Measurements from ENCODE around the gene PDLIM5. TPM values are rescaled to one million over a fixed set of nuclear protein-coding genes. Genes with fewer than 3 reads are reported as not detected.

Gene PDLIM5
- total RNA-seq, 2 donors from 2014 or later = 16.3 to 22.7 TPM

GRCh38 chr4:94574616-94575015 lies 122.9 kb downstream of the PDLIM5 start:
- H3K36me3 Mint-ChIP-seq (ENCODE audit: low read depth) = peaks cover 10% of the 10 kb centered on the region
- no peaks in the 10 kb centered on the region for H3K4me1 Mint-ChIP-seq
- no peak overlapping the region for H3K27ac Mint-ChIP-seq
- H3K4me3 Mint-ChIP-seq = no peak overlapping the region
- no peak for ATAC-seq (replicated peaks)
- H3K27me3 Mint-ChIP-seq = no peaks in the 10 kb centered on the region
- no peaks in the 10 kb centered on the region for H3K9me3 Mint-ChIP-seq

DNA sequence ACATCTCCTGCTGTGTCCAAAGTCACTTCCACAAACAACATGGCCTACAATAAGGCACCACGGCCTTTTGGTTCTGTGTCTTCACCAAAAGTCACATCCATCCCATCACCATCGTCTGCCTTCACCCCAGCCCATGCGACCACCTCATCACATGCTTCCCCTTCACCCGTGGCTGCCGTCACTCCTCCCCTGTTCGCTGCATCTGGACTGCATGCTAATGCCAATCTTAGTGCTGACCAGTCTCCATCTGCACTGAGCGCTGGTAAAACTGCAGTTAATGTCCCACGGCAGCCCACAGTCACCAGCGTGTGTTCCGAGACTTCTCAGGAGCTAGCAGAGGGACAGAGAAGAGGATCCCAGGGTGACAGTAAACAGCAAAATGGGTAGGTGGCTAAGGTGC lies 123.9 kb downstream of the PDLIM5 start:
- Mint-ChIP-seq H3K27ac (no peak overlapping the region), H3K4me1 (no peaks in the 10 kb centered on the region), H3K4me3 (no peak overlapping the region), H3K27me3 (no peaks in the 10 kb centered on the region), H3K9me3 (no peaks in the 10 kb centered on the region), H3K36me3 (ENCODE audit: low read depth) (peaks cover 10% of the 10 kb centered on the region)
- ATAC-seq (replicated peaks) = no peak

DNA sequence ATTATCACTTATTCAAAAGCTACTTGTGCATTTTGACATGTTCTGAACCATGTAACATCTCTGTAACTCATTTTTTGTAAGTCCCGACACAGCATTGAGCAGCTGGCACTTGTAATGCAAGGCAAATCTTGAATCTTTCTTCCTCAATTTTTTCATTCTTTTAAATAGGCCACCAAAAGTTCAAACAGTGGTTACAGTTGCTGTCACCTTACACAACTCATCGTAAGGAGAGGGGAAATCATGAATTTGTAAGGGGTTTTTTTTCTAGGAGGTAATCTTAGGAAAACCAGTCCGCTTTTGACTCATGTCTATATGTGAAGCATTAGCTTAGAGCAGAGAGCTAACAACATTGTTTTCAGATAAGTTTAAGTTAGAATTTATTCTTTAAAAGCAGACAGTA lies 124.5 kb downstream of the PDLIM5 start:
- H3K9me3 Mint-ChIP-seq = no peaks in the 10 kb centered on the region
- no peak for ATAC-seq (replicated peaks)
- H3K4me3 Mint-ChIP-seq = no peak overlapping the region
- H3K27ac Mint-ChIP-seq = no peak overlapping the region
- no peaks in the 10 kb centered on the region for H3K4me1 Mint-ChIP-seq
- H3K27me3 Mint-ChIP-seq = no peaks in the 10 kb centered on the region
- H3K36me3 Mint-ChIP-seq (ENCODE audit: low read depth) = peaks cover 10% of the 10 kb centered on the region

GRCh38 chr4:94577136-94577535 lies 125.4 kb downstream of the PDLIM5 start:
- Mint-ChIP-seq H3K9me3 (no peaks in the 10 kb centered on the region), H3K4me1 (no peaks in the 10 kb centered on the region), H3K27ac (no peak overlapping the region), H3K4me3 (no peak overlapping the region), H3K36me3 (ENCODE audit: low read depth) (peaks cover 10% of the 10 kb centered on the region), H3K27me3 (no peaks in the 10 kb centered on the region)
- ATAC-seq (replicated peaks) = no peak

DNA sequence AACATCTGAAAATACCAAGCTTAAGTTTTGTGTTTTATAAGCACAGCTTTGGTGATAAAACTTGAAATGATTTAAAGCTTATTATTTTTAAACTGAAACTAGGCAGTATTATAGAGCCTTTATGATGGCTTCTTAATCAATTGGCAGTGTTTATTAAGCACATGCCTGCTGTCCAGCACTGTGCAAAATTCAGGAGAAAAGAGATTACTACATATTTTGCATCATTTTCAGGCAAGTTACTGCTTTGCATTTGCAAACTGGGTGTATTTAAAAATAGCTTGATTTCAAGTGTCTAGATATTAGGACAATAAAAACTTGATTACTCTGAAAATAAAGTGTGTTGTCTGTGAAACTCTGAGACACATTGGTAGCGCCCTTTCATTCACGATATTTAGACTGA lies 126.5 kb downstream of the PDLIM5 start:
- no peak for ATAC-seq (replicated peaks)
- Mint-ChIP-seq H3K36me3 (ENCODE audit: low read depth) (peaks cover 10% of the 10 kb centered on the region), H3K27me3 (no peaks in the 10 kb centered on the region), H3K4me1 (no peaks in the 10 kb centered on the region), H3K4me3 (no peak overlapping the region), H3K27ac (no peak overlapping the region), H3K9me3 (no peaks in the 10 kb centered on the region)

GRCh38 chr4:94581766-94582165 lies 130.0 kb downstream of the PDLIM5 start:
- H3K27me3 Mint-ChIP-seq = no peaks in the 10 kb centered on the region
- no peak overlapping the region for H3K4me3 Mint-ChIP-seq
- ATAC-seq (replicated peaks) = no peak
- H3K4me1 Mint-ChIP-seq = no peaks in the 10 kb centered on the region
- H3K9me3 Mint-ChIP-seq = no peaks in the 10 kb centered on the region
- H3K36me3 Mint-ChIP-seq (ENCODE audit: low read depth) = peaks cover 7% of the 10 kb centered on the region
- no peak overlapping the region for H3K27ac Mint-ChIP-seq

GRCh38 chr4:94582517-94582916 lies 130.8 kb downstream of the PDLIM5 start:
- ATAC-seq (replicated peaks) = no peak
- Mint-ChIP-seq H3K9me3 (no peaks in the 10 kb centered on the region), H3K4me3 (no peak overlapping the region), H3K27me3 (no peaks in the 10 kb centered on the region), H3K36me3 (ENCODE audit: low read depth) (peaks cover 15% of the 10 kb centered on the region), H3K4me1 (no peaks in the 10 kb centered on the region), H3K27ac (no peak overlapping the region)

- Mint-ChIP-seq H3K27me3 (no peaks in the 10 kb centered on the region), H3K4me1 (no peaks in the 10 kb centered on the region), H3K36me3 (ENCODE audit: low read depth) (peaks cover 15% of the 10 kb centered on the region), H3K27ac (no peak overlapping the region), H3K9me3 (no peaks in the 10 kb centered on the region), H3K4me3 (no peak overlapping the region)
- ATAC-seq (replicated peaks) = no peak
Measured at GRCh38 chr4:94583914-94584641, 132.3 kb downstream of the PDLIM5 start.

DNA sequence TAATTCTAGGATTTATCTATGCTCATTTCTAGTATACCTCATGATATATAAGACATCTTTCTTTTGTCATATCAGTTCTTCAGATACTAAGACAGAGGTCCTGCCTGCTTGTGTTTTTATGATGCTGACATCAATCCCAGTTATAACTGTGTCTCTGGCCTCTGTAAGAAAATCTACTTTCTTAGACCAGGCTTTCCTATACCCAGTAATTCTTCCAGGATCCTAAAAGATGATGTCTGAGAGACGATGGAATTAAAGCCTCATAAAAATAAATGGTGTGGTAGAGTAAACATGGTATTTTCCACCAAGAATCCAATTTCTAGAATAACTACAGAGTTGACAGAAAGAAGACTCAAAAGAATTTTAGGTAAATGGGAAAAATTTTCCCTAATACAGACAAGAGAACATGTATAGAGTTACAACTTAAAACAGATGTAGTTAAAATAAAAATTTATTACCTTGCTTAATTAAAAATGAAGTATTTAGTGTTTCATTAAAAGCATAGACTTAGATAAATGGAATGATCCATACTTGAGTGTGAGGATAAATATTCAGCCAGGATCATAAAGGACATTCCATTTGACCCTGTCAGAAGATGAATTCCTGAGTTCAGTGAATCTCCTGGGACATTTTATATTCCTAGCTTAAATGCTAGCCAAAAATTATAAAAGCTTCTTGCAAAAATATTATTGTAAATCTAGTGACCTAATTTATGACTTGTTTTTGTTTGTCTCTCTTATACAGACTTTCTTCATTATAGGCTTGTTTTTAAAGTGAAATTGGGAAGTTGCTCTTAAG lies 137.4 kb downstream of the PDLIM5 start:
- H3K36me3 Mint-ChIP-seq (ENCODE audit: low read depth) = peaks cover 27% of the 10 kb centered on the region
- H3K4me3 Mint-ChIP-seq = no peak overlapping the region
- no peaks in the 10 kb centered on the region for H3K27me3 Mint-ChIP-seq
- H3K4me1 Mint-ChIP-seq = no peaks in the 10 kb centered on the region
- no peak overlapping the region for H3K27ac Mint-ChIP-seq
- H3K9me3 Mint-ChIP-seq = no peaks in the 10 kb centered on the region
- ATAC-seq (replicated peaks) = no peak

- no peak overlapping the region for H3K4me3 Mint-ChIP-seq
- no peaks in the 10 kb centered on the region for H3K4me1 Mint-ChIP-seq
- ATAC-seq (replicated peaks) = no peak
- H3K9me3 Mint-ChIP-seq = no peaks in the 10 kb centered on the region
- H3K36me3 Mint-ChIP-seq (ENCODE audit: low read depth) = peaks cover 27% of the 10 kb centered on the region
- no peak overlapping the region for H3K27ac Mint-ChIP-seq
- H3K27me3 Mint-ChIP-seq = no peaks in the 10 kb centered on the region
Measured at GRCh38 chr4:94590493-94590892, 138.8 kb downstream of the PDLIM5 start.

DNA sequence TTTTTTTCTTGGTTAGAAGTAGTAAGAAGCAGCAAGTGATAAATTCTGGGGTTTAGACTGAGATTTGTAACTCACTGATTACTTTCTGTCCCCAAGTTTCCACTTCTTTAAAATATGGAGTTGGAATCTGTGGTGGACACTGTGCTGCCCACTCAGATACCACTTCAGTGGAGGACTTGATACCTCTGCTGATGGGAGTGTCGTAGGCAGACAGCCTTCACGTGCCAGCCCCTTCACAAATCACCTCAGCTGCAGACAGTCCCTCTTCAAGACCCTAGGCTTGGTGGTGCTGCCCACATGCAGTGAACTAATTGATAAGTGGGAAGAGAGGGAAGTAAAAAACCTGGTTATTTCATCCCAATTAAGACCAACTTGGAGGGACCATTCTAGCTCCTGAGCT lies 139.5 kb downstream of the PDLIM5 start:
- Mint-ChIP-seq H3K9me3 (no peaks in the 10 kb centered on the region), H3K4me3 (no peak overlapping the region), H3K27ac (no peak overlapping the region), H3K27me3 (no peaks in the 10 kb centered on the region), H3K36me3 (ENCODE audit: low read depth) (peaks cover 24% of the 10 kb centered on the region), H3K4me1 (no peaks in the 10 kb centered on the region)
- no peak for ATAC-seq (replicated peaks)

- no peak for ATAC-seq (replicated peaks)
Measured at GRCh38 chr4:94595013-94595412, 143.3 kb downstream of the PDLIM5 start.

DNA sequence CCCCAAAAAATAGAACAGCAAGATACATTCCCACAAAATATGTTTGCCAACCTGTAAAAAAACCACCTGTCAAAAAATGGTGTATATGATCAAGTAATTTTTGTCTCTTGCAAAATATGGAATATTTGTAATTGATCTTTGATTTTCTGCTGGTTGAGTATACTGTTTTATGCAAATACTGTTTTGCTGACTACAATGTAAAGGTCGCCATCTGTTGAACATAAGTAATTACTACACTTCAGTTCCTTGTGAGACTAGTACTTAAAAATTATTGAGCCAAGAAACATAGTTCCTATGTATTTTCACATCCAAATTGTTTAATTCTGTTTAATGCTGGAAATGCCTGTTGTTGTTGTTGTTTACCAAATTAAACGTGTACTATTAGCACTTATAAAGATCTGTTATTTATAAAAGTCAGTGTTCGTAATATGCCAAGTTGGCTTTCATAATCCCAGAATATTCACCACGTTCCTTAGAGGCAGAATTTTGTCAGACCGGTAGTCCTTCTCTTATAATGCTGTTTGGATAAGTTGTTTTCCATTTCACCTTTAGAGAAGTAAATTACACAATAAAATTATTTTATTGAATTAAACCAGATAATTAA lies 144.2 kb downstream of the PDLIM5 start:
- no peak for ATAC-seq (replicated peaks)
- Mint-ChIP-seq H3K36me3 (ENCODE audit: low read depth) (peaks cover 12% of the 10 kb centered on the region), H3K27me3 (no peaks in the 10 kb centered on the region)

More at GRCh38 chr4:94595013-94595412, 143.3 kb downstream of the PDLIM5 start:
- H3K27ac Mint-ChIP-seq = no peak overlapping the region
- H3K4me3 Mint-ChIP-seq = no peak overlapping the region
- H3K36me3 Mint-ChIP-seq (ENCODE audit: low read depth) = peaks cover 12% of the 10 kb centered on the region
- no peaks in the 10 kb centered on the region for H3K4me1 Mint-ChIP-seq
- no peaks in the 10 kb centered on the region for H3K9me3 Mint-ChIP-seq
- no peaks in the 10 kb centered on the region for H3K27me3 Mint-ChIP-seq

DNA sequence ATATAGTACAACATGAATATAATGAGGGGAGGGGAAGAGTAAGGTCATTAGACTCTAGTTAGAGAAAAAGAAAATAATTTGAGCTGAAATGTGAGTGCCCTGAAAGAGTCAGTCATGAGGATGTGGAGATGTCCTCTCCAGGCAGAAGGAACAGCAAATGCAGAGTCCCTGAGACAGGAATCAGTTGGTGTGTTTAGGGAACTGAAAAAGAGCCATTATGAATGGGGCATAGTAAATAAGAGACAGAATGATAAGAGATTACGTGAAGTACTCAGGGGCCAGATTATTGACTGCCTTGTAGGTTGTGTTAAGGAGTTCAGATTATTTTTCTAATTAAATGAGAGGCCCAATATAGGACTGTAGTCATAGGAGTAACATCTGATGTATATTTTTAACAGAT lies 147.0 kb downstream of the PDLIM5 start:
- H3K27ac Mint-ChIP-seq = no peak overlapping the region
- H3K4me1 Mint-ChIP-seq = no peaks in the 10 kb centered on the region
- H3K4me3 Mint-ChIP-seq = no peak overlapping the region
- H3K36me3 Mint-ChIP-seq (ENCODE audit: low read depth) = no peaks in the 10 kb centered on the region
- H3K27me3 Mint-ChIP-seq = no peaks in the 10 kb centered on the region
- no peak for ATAC-seq (replicated peaks)
- no peaks in the 10 kb centered on the region for H3K9me3 Mint-ChIP-seq

More for the DNA sequence above, 144.2 kb downstream of the PDLIM5 start:
- Mint-ChIP-seq H3K9me3 (no peaks in the 10 kb centered on the region), H3K27ac (no peak overlapping the region), H3K4me3 (no peak overlapping the region), H3K4me1 (no peaks in the 10 kb centered on the region)
